Karpas-422 (cell line): ENCODE results near the gene SMAD1. TPM values are rescaled to one million over a fixed set of nuclear protein-coding genes. Genes with fewer than 3 reads are reported as not detected.
"Not testable (repeated sequence)": the region's sequence is repeated elsewhere in the genome, so short reads cannot be mapped to it uniquely, and the experiment has no call there.

Experiments used
- DNase-seq: peaks from one replicate; pipeline ENCODE4 v3.0.0-alpha.2; 2015
- H2AFZ ChIP-seq: fragments of 200-600 bp; sonication (generic); 2 replicates; pipeline ENCODE4 v1.6.1; 2014; ENCODE audit warnings: antibody characterized with exemption, low read length, mixed read lengths
- H3K27ac ChIP-seq: fragments of 200-600 bp; sonication (generic); 2 replicates; pipeline ENCODE4 v1.5.1; 2014; ENCODE audit warnings: mild to moderate bottlenecking, low read length, moderate library complexity
- H3K27me3 ChIP-seq: fragments of 200-600 bp; sonication (generic); 2 replicates; pipeline ENCODE4 v1.6.1; 2014; ENCODE audit warnings: low read length, mixed read lengths
- H3K36me3 ChIP-seq: fragments of 200-600 bp; sonication (generic); 2 replicates; pipeline ENCODE4 v1.6.1; 2014; ENCODE audit warnings: low read length, mixed read lengths; ENCODE audit not compliant: insufficient read depth
- H3K4me1 ChIP-seq: fragments of 200-600 bp; sonication (generic); 2 replicates; pipeline ENCODE4 v1.6.1; 2014; ENCODE audit warnings: mild to moderate bottlenecking, low read length, mixed read lengths
- H3K4me2 ChIP-seq: fragments of 200-600 bp; sonication (generic); 2 replicates; pipeline ENCODE4 v1.6.1; 2014; ENCODE audit warnings: low read length, low read depth, mild to moderate bottlenecking; ENCODE audit not compliant: poor library complexity, severe bottlenecking
- H3K4me3 ChIP-seq: fragments of 200-600 bp; sonication (generic); 2 replicates; pipeline ENCODE4 v1.5.1; 2014; ENCODE audit warnings: mild to moderate bottlenecking, antibody characterized with exemption, low read length, mixed read lengths
- H3K79me2 ChIP-seq: fragments of 200-600 bp; sonication (generic); 2 replicates; pipeline ENCODE4 v1.6.1; 2014; ENCODE audit warnings: mild to moderate bottlenecking, low read length, mixed read lengths
- H3K9ac ChIP-seq: fragments of 200-600 bp; sonication (generic); 2 replicates; pipeline ENCODE4 v1.6.0; 2014; ENCODE audit warnings: low read length
- H3K9me2 ChIP-seq: fragments of 200-600 bp; sonication (generic), shearing (Covaris generic); replicated peaks from 2 replicates; pipeline ENCODE4 v1.6.0; 2014; ENCODE audit warnings: mild to moderate bottlenecking, low read length, moderate library complexity; ENCODE audit not compliant: insufficient read depth
- H3K9me3 ChIP-seq: fragments of 300-700, 200-600 bp; sonication (generic); 2 replicates; pipeline ENCODE4 v1.6.1; 2014; ENCODE audit warnings: low read length, mixed read lengths
- H4K20me1 ChIP-seq: fragments of 200-600 bp; sonication (generic); 2 replicates; pipeline ENCODE4 v1.6.1; 2014; ENCODE audit warnings: mild to moderate bottlenecking, antibody characterized with exemption, low read length, low read depth; ENCODE audit not compliant: insufficient read depth
- total RNA-seq: library from RNA; depleted of rRNA; stranded (reverse); fragments of >200 nt; shearing (Covaris generic); gene quantifications from 2 replicates; pipeline ENCODE4 v1.2.3, GENCODE V29; 2014; ENCODE audit warnings: low replicate concordance

SMAD1 gene
- total RNA-seq, 1 experiment from 2014 or later, result not detected

DNA sequence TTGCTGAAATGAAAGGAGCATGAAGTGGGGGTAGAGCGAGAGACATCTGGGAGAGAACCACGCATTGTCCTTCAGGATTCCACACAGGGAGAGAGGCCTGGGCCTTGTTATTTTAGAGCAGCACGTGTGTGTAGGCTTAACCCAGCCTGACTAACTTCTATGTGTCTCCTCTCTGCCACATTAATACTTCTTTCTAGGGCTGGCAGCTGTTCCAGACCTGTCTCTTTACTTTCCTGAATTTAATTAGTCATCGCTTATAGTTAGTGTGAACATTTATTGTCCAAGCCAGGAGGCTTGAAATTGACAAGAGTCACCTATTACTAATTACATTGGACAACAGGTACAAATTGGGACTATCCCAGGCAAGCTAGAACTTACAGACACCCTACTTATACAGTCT is 51.3 kb downstream of the SMAD1 start:
- Histone ChIP-seq H2AFZ (no peak overlapping the region), H3K27me3 (no peaks in the 10 kb centered on the region), H3K4me3 (no peak overlapping the region), H3K4me1 (no peaks in the 10 kb centered on the region), H3K27ac (no peak overlapping the region), H3K4me2 (no peak overlapping the region), H3K36me3 (no peaks in the 10 kb centered on the region), H4K20me1 (no peaks in the 10 kb centered on the region), H3K79me2 (no peaks in the 10 kb centered on the region), H3K9me2 (no peaks in the 10 kb centered on the region), H3K9me3 (no peaks in the 10 kb centered on the region), H3K9ac (no peak overlapping the region)
- no peak for DNase-seq

- not testable (repeated sequence) for H3K4me2 ChIP-seq, H3K9me3 ChIP-seq, H4K20me1 ChIP-seq, H3K36me3 ChIP-seq, DNase-seq, H3K9ac ChIP-seq, H3K79me2 ChIP-seq, H2AFZ ChIP-seq, H3K27ac ChIP-seq, H3K4me1 ChIP-seq, H3K4me3 ChIP-seq, H3K9me2 ChIP-seq, H3K27me3 ChIP-seq
Observed at GRCh38 chr4:145533415-145533814, 51.8 kb downstream of the SMAD1 start.

GRCh38 chr4:145533961-145534360 is 52.3 kb downstream of the SMAD1 start:
- DNase-seq, result no peak
- Histone ChIP-seq H3K4me1 (peaks cover under 1% of the 10 kb centered on the region; the same call in 1 of the 2 replicates), H3K36me3 (no peaks in the 10 kb centered on the region), H3K79me2 (no peaks in the 10 kb centered on the region), H3K4me3 (no peak overlapping the region), H4K20me1 (no peaks in the 10 kb centered on the region), H3K9me3 (no peaks in the 10 kb centered on the region), H3K9ac (no peak overlapping the region), H3K9me2 (no peaks in the 10 kb centered on the region), H2AFZ (no peak overlapping the region), H3K27ac (no peak overlapping the region), H3K27me3 (no peaks in the 10 kb centered on the region), H3K4me2 (no peak overlapping the region)

GRCh38 chr4:145535202-145535601 is 53.5 kb downstream of the SMAD1 start:
- Histone ChIP-seq H3K4me3 (no peak overlapping the region), H3K9me3 (no peaks in the 10 kb centered on the region), H3K9ac (no peak overlapping the region), H3K4me2 (no peak overlapping the region), H3K9me2 (no peaks in the 10 kb centered on the region), H3K27ac (no peak overlapping the region), H3K36me3 (no peaks in the 10 kb centered on the region), H3K4me1 (peaks cover 4% of the 10 kb centered on the region; the same call in 1 of the 2 replicates), H3K79me2 (no peaks in the 10 kb centered on the region), H4K20me1 (no peaks in the 10 kb centered on the region), H2AFZ (no peak overlapping the region), H3K27me3 (no peaks in the 10 kb centered on the region)
- no peak for DNase-seq

- no peaks in the 10 kb centered on the region for H3K79me2 ChIP-seq
- no peaks in the 10 kb centered on the region for H3K27me3 ChIP-seq
- no peaks in the 10 kb centered on the region for H3K36me3 ChIP-seq
- H2AFZ ChIP-seq, result no peak overlapping the region
- no peak overlapping the region for H3K27ac ChIP-seq
- peaks cover 4% of the 10 kb centered on the region; the same call in 1 of the 2 replicates for H3K4me1 ChIP-seq
- no peaks in the 10 kb centered on the region for H4K20me1 ChIP-seq
- no peak for DNase-seq
- H3K4me2 ChIP-seq, result no peak overlapping the region
- no peaks in the 10 kb centered on the region for H3K9me3 ChIP-seq
- no peak overlapping the region for H3K4me3 ChIP-seq
- H3K9me2 ChIP-seq, result no peaks in the 10 kb centered on the region
- no peak overlapping the region for H3K9ac ChIP-seq
Observed at GRCh38 chr4:145536044-145536443, 54.4 kb downstream of the SMAD1 start.

GRCh38 chr4:145538596-145538995 is 56.9 kb downstream of the SMAD1 start:
- H3K36me3 ChIP-seq, result no peaks in the 10 kb centered on the region
- no peaks in the 10 kb centered on the region for H3K79me2 ChIP-seq
- H2AFZ ChIP-seq, result no peak overlapping the region

DNA sequence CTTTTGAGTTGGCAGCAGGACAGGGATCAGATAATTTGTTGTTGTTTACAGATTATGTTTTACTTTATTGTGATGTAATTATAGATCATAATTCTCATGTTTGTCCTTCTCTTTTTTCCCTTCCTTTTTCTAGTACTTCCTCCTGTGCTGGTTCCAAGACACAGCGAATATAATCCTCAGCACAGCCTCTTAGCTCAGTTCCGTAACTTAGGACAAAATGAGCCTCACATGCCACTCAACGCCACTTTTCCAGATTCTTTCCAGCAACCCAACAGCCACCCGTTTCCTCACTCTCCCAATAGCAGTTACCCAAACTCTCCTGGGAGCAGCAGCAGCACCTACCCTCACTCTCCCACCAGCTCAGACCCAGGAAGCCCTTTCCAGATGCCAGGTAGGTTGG is 58.0 kb downstream of the SMAD1 start:
- Histone ChIP-seq H2AFZ (no peak overlapping the region), H3K4me1 (peaks cover 4% of the 10 kb centered on the region; the same call in 1 of the 2 replicates)

More at GRCh38 chr4:145538596-145538995, 56.9 kb downstream of the SMAD1 start:
- Histone ChIP-seq H3K9me2 (no peaks in the 10 kb centered on the region), H3K4me2 (no peak overlapping the region), H3K9me3 (no peaks in the 10 kb centered on the region), H3K27ac (no peak overlapping the region), H3K9ac (no peak overlapping the region), H3K4me1 (peaks cover 4% of the 10 kb centered on the region; the same call in 1 of the 2 replicates), H4K20me1 (no peaks in the 10 kb centered on the region), H3K27me3 (no peaks in the 10 kb centered on the region), H3K4me3 (no peak overlapping the region)
- no peak for DNase-seq

GRCh38 chr4:145540235-145540634 is 58.6 kb downstream of the SMAD1 start:
- Histone ChIP-seq H3K27me3 (no peaks in the 10 kb centered on the region), H3K9me3 (no peaks in the 10 kb centered on the region), H3K4me2 (no peak overlapping the region), H3K9me2 (no peaks in the 10 kb centered on the region), H2AFZ (no peak overlapping the region), H3K36me3 (no peaks in the 10 kb centered on the region), H3K79me2 (no peaks in the 10 kb centered on the region), H3K27ac (no peak overlapping the region), H3K4me1 (peaks cover 4% of the 10 kb centered on the region; the same call in 1 of the 2 replicates), H3K9ac (no peak overlapping the region), H3K4me3 (no peak overlapping the region), H4K20me1 (no peaks in the 10 kb centered on the region)
- DNase-seq, result no peak

More for the DNA sequence above, 58.0 kb downstream of the SMAD1 start:
- Histone ChIP-seq H3K9me3 (no peaks in the 10 kb centered on the region), H3K27me3 (no peaks in the 10 kb centered on the region), H3K27ac (no peak overlapping the region), H3K79me2 (no peaks in the 10 kb centered on the region), H4K20me1 (no peaks in the 10 kb centered on the region), H3K4me2 (no peak overlapping the region), H3K4me3 (no peak overlapping the region), H3K9ac (no peak overlapping the region), H3K9me2 (no peaks in the 10 kb centered on the region), H3K36me3 (no peaks in the 10 kb centered on the region)
- no peak for DNase-seq

DNA sequence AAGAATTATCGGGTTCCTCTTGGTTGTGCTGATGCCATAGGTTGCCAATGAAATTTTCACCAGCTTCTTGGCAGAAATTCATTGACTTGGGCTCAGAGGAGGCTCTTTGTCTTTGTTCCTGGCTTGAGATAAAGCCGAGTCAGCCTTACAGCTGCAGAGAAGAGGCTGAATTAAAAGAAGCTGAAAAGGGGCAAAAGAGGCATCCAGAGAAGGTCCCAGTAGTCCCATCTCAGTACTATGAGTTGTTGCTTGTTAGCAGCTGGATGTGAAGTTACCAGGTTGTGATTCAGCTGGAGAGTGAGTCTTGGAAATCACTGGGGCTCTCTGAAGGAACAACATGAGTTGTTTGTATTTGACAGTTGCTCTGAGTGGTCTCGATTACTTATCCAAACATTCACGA is 59.7 kb downstream of the SMAD1 start:
- Histone ChIP-seq H3K36me3 (no peaks in the 10 kb centered on the region), H2AFZ (no peak overlapping the region), H4K20me1 (no peaks in the 10 kb centered on the region), H3K4me1 (peaks cover 4% of the 10 kb centered on the region; the same call in 1 of the 2 replicates), H3K27ac (no peak overlapping the region), H3K27me3 (no peaks in the 10 kb centered on the region), H3K9ac (no peak overlapping the region), H3K79me2 (no peaks in the 10 kb centered on the region), H3K9me2 (no peaks in the 10 kb centered on the region), H3K4me2 (no peak overlapping the region), H3K9me3 (no peaks in the 10 kb centered on the region), H3K4me3 (no peak overlapping the region)
- no peak for DNase-seq
